Measurements from ENCODE around the gene SP6.

The SP6 gene

GRCh38 chr17:47801176-47801765 is 49.7 kb downstream of the SP6 start:
- Histone ChIP-seq H3K27ac (ENCODE audit: low read depth, low read length) (no peak overlapping the region), H3K9me3 (ENCODE audit: insufficient read depth, low read length) (no peaks in the 10 kb centered on the region), H3K36me3 (ENCODE audit: low read length) (no peaks in the 10 kb centered on the region), H3K27me3 (ENCODE audit: low read length) (no peaks in the 10 kb centered on the region), H3F3A (ENCODE audit: insufficient read depth) (no peaks in the 10 kb centered on the region), H3K9me2 (replicated peaks; ENCODE audit: insufficient read depth, low read length) (no peaks in the 10 kb centered on the region), H2AFZ (ENCODE audit: low read depth, low read length, severe bottlenecking) (no peak overlapping the region), H4K20me1 (ENCODE audit: low read depth, low read length) (no peaks in the 10 kb centered on the region), H3K9ac (ENCODE audit: low read length) (no peak overlapping the region), H3K4me3 (ENCODE audit: insufficient read depth, low read length, poor library complexity, severe bottlenecking) (no peak overlapping the region), H3K4me2 (ENCODE audit: low read depth, low read length, poor library complexity, severe bottlenecking) (no peak overlapping the region), H3K79me2 (ENCODE audit: insufficient read depth, low read length) (no peaks in the 10 kb centered on the region)
- TF ChIP-seq CTCF (IDR thresholded peaks at IDR 0.05; ENCODE audit: insufficient read depth, low read length, poor library complexity, severe bottlenecking) (no peak), EZH2phosphoT487 (conservative IDR thresholded peaks at IDR 0.05; ENCODE audit: low read length) (no peak)

- H3F3A ChIP-seq (ENCODE audit: insufficient read depth): no peaks in the 10 kb centered on the region
- H3K4me2 ChIP-seq (ENCODE audit: low read depth, low read length, poor library complexity, severe bottlenecking): no peak overlapping the region
- TF ChIP-seq CTCF (IDR thresholded peaks at IDR 0.05; ENCODE audit: insufficient read depth, low read length, poor library complexity, severe bottlenecking): no peak
- TF ChIP-seq EZH2phosphoT487 (conservative IDR thresholded peaks at IDR 0.05; ENCODE audit: low read length): no peak
- H3K36me3 ChIP-seq (ENCODE audit: low read length): no peaks in the 10 kb centered on the region
- H3K9me2 ChIP-seq (replicated peaks; ENCODE audit: insufficient read depth, low read length): no peaks in the 10 kb centered on the region
- no peak overlapping the region for H3K4me3 ChIP-seq (ENCODE audit: insufficient read depth, low read length, poor library complexity, severe bottlenecking)
- H3K27ac ChIP-seq (ENCODE audit: low read depth, low read length): no peak overlapping the region
- no peak overlapping the region for H3K9ac ChIP-seq (ENCODE audit: low read length)
- H3K79me2 ChIP-seq (ENCODE audit: insufficient read depth, low read length): no peaks in the 10 kb centered on the region
- no peak overlapping the region for H2AFZ ChIP-seq (ENCODE audit: low read depth, low read length, severe bottlenecking)
- H3K27me3 ChIP-seq (ENCODE audit: low read length): no peaks in the 10 kb centered on the region
- no peaks in the 10 kb centered on the region for H4K20me1 ChIP-seq (ENCODE audit: low read depth, low read length)
- no peaks in the 10 kb centered on the region for H3K9me3 ChIP-seq (ENCODE audit: insufficient read depth, low read length)
These were observed 50.3 kb downstream of the SP6 start for GRCh38 chr17:47800686-47801085.

GRCh38 chr17:47797797-47798196 is 53.2 kb downstream of the SP6 start:
- Histone ChIP-seq H3K4me3 (ENCODE audit: insufficient read depth, low read length, poor library complexity, severe bottlenecking) (no peak overlapping the region), H4K20me1 (ENCODE audit: low read depth, low read length) (no peaks in the 10 kb centered on the region), H3K9ac (ENCODE audit: low read length) (no peak overlapping the region), H3K9me2 (replicated peaks; ENCODE audit: insufficient read depth, low read length) (no peaks in the 10 kb centered on the region), H3F3A (ENCODE audit: insufficient read depth) (no peaks in the 10 kb centered on the region), H3K36me3 (ENCODE audit: low read length) (no peaks in the 10 kb centered on the region), H3K27me3 (ENCODE audit: low read length) (no peaks in the 10 kb centered on the region), H3K79me2 (ENCODE audit: insufficient read depth, low read length) (no peaks in the 10 kb centered on the region), H2AFZ (ENCODE audit: low read depth, low read length, severe bottlenecking) (no peak overlapping the region), H3K27ac (ENCODE audit: low read depth, low read length) (no peak overlapping the region), H3K9me3 (ENCODE audit: insufficient read depth, low read length) (no peaks in the 10 kb centered on the region), H3K4me2 (ENCODE audit: low read depth, low read length, poor library complexity, severe bottlenecking) (no peak overlapping the region)
- no peak for TF ChIP-seq CTCF (IDR thresholded peaks at IDR 0.05; ENCODE audit: insufficient read depth, low read length, poor library complexity, severe bottlenecking)
- no peak for TF ChIP-seq EZH2phosphoT487 (conservative IDR thresholded peaks at IDR 0.05; ENCODE audit: low read length)
